ENCODE results near the gene NETO2. TPM values are rescaled to one million over a fixed set of nuclear protein-coding genes. Genes with fewer than 3 reads are reported as not detected.

Gene NETO2
- total and polyA plus RNA-seq, 10 of the 15 experiments (the other 5 are each of a cell fraction or from before 2014, with no cell fraction given) = 8.5 to 53.1 (median 27.0) TPM

GRCh38 chr16:47082099-47082865 lies 61.5 kb downstream of the NETO2 start:
- no peak overlapping the region for H3K4me3 ChIP-seq
- ChIA-PET RAD21 (ENCODE audit: unreplicated experiment) (interaction anchor here (0.9 to 1.2 kb wide), 3 partner anchors 8 to 45 kb away, joined by 3 to 4 read pairs (median 3); no protein-coding TSS in a partner anchor), SMC1A (ENCODE audit: uncharacterized antibody, unreplicated experiment) (interaction anchor here (0.7 to 1.6 kb wide), 6 partner anchors 8 to 297 kb away, joined by 3 to 7 read pairs (median 3); no protein-coding TSS in a partner anchor), POLR2A (interaction anchor here (0.6 kb wide), 1 partner anchor 31 kb away, joined by 5 read pairs; no protein-coding TSS in a partner anchor), CTCF (interaction anchor here (0.8 to 2.7 kb wide), 6 partner anchors 13 to 1082 kb away, joined by 3 to 13 read pairs (median 4); no protein-coding TSS in a partner anchor)
- no peak overlapping the region for H3K27ac ChIP-seq (ENCODE audit: control insufficient read depth, insufficient read depth)
- ATAC-seq = no peak
- H3K4me2 ChIP-seq (ENCODE audit: control insufficient read depth, insufficient read depth) = no peak overlapping the region
- H3K9ac ChIP-seq (ENCODE audit: control insufficient read depth, insufficient read depth, low read length) = no peak overlapping the region
- no peak for FAIRE-seq
- peaks cover 4 to 5% of the 10 kb centered on the region in 2 experiments; a peak in 3 of 4 replicates for H3K36me3 ChIP-seq (ENCODE audit: control insufficient read depth in 2 of 2, insufficient read depth in 2 of 2, low read length in 1 of 2)
- WGBS (ENCODE audit: insufficient coverage, insufficient replicate concordance, low lambda C conversion rate, missing lambda C conversion rate) = 95% methylated on average over 2 of the region's 2 CpGs
- intact Hi-C loops (cut with micrococcal nuclease; ENCODE audit: unreplicated experiment) (no loop called here), in situ Hi-C loops (cut with MboI) (no loop called here)
- no peaks in the 10 kb centered on the region for H3K4me1 ChIP-seq (ENCODE audit: control insufficient read depth, insufficient read depth, low read length)
- BruUV-seq (replicated peaks) = no TSS peak
- no peaks in the 10 kb centered on the region for H4K20me1 ChIP-seq (ENCODE audit: control insufficient read depth, insufficient read depth)
- H3K79me2 ChIP-seq (ENCODE audit: control insufficient read depth, insufficient read depth, low read length) = no peaks in the 10 kb centered on the region
- H3K27me3 ChIP-seq (replicated peaks in 1 of 2; ENCODE audit: control insufficient read depth in 2 of 2, insufficient read depth in 2 of 2, low read length in 1 of 2) = no peaks in the 10 kb centered on the region
- H3K9me3 ChIP-seq (replicated peaks; ENCODE audit: control insufficient read depth, insufficient read depth, low read length) = no peaks in the 10 kb centered on the region
- H2AFZ ChIP-seq (ENCODE audit: control insufficient read depth, low read depth, low read length) = no peak overlapping the region
- TF ChIP-seq KDM1A (IDR thresholded peaks at IDR 0.05; ENCODE audit: borderline replicate concordance) (no peak), SREBF1 (IDR thresholded peaks at IDR 0.05; ENCODE audit: low read length) (no peak)
- DNase-seq (ENCODE audit: low read depth, low spot score) = no peak

DNA sequence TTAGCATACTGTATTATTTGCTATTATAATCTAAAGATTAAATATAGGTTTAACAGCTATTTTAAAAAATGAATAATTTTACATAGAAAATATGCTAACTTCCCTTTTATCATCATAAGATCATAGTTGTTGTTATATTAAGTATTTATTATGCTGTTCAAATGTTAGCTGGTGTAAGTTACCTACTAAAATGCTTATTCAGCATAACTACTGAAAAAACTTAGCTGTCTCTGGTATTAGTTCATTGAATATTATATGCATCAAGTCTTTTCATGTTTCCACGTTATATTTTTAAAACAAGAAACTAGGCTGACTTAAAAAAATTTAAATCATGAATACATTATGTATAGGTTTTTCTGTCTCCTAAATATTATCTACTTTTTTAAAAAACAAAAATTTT lies 62.6 kb downstream of the NETO2 start:
- ATAC-seq (no peak), FAIRE-seq (no peak), DNase-seq (ENCODE audit: low read depth, low spot score) (no peak)
- Histone ChIP-seq H3K4me2 (ENCODE audit: control insufficient read depth, insufficient read depth) (no peak overlapping the region), H4K20me1 (ENCODE audit: control insufficient read depth, insufficient read depth) (no peaks in the 10 kb centered on the region), H3K27ac (ENCODE audit: control insufficient read depth, insufficient read depth) (no peak overlapping the region), H3K27me3 (replicated peaks in 1 of 2; ENCODE audit: control insufficient read depth in 2 of 2, insufficient read depth in 2 of 2, low read length in 1 of 2) (no peaks in the 10 kb centered on the region), H3K36me3 (ENCODE audit: control insufficient read depth in 2 of 2, insufficient read depth in 2 of 2, low read length in 1 of 2) (peaks cover 4 to 5% of the 10 kb centered on the region in 2 experiments; a peak in 3 of 4 replicates), H3K9me3 (replicated peaks; ENCODE audit: control insufficient read depth, insufficient read depth, low read length) (no peaks in the 10 kb centered on the region), H3K4me3 (no peak overlapping the region), H2AFZ (ENCODE audit: control insufficient read depth, low read depth, low read length) (no peak overlapping the region), H3K9ac (ENCODE audit: control insufficient read depth, insufficient read depth, low read length) (no peak overlapping the region), H3K79me2 (ENCODE audit: control insufficient read depth, insufficient read depth, low read length) (no peaks in the 10 kb centered on the region), H3K4me1 (ENCODE audit: control insufficient read depth, insufficient read depth, low read length) (no peaks in the 10 kb centered on the region)
- 0% methylated on average over 1 of the region's 1 CpG for WGBS (ENCODE audit: insufficient coverage, insufficient replicate concordance, low lambda C conversion rate, missing lambda C conversion rate)
- ChIA-PET POLR2A (no interaction called here), CTCF (interaction anchor here (1.2 to 2.7 kb wide), 4 partner anchors 12 to 60 kb away, joined by 3 to 13 read pairs (median 4); no protein-coding TSS in a partner anchor), RAD21 (ENCODE audit: unreplicated experiment) (interaction anchor here (1.1 to 1.2 kb wide), 2 partner anchors 12 to 43 kb away, joined by 4 read pairs; no protein-coding TSS in a partner anchor), SMC1A (ENCODE audit: uncharacterized antibody, unreplicated experiment) (interaction anchor here (1.6 kb wide), 1 partner anchor 43 kb away, joined by 7 read pairs; no protein-coding TSS in a partner anchor)
- intact Hi-C loops (cut with micrococcal nuclease; ENCODE audit: unreplicated experiment) (no loop called here), in situ Hi-C loops (cut with MboI) (no loop called here)
- BruUV-seq (replicated peaks) = no TSS peak
- TF ChIP-seq, protein P1, sequence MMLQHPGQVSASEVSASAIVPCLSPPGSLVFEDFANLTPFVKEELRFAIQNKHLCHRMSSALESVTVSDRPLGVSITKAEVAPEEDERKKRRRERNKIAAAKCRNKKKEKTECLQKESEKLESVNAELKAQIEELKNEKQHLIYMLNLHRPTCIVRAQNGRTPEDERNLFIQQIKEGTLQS (IDR thresholded peaks at IDR 0.05; ENCODE audit: borderline replicate concordance, extremely low read depth, low read depth, low read length) = no peak
- TF ChIP-seq TARDBP (IDR thresholded peaks at IDR 0.05; ENCODE audit: borderline replicate concordance) (no peak), PAX5 (IDR thresholded peaks at IDR 0.05; ENCODE audit: borderline replicate concordance, low read depth, low read length) (no peak), CEBPZ (IDR thresholded peaks at IDR 0.05; ENCODE audit: low read depth, low read length) (no peak), ZNF207 (IDR thresholded peaks at IDR 0.05; ENCODE audit: borderline replicate concordance) (no peak)
- TF ChIP-seq, protein P2, sequence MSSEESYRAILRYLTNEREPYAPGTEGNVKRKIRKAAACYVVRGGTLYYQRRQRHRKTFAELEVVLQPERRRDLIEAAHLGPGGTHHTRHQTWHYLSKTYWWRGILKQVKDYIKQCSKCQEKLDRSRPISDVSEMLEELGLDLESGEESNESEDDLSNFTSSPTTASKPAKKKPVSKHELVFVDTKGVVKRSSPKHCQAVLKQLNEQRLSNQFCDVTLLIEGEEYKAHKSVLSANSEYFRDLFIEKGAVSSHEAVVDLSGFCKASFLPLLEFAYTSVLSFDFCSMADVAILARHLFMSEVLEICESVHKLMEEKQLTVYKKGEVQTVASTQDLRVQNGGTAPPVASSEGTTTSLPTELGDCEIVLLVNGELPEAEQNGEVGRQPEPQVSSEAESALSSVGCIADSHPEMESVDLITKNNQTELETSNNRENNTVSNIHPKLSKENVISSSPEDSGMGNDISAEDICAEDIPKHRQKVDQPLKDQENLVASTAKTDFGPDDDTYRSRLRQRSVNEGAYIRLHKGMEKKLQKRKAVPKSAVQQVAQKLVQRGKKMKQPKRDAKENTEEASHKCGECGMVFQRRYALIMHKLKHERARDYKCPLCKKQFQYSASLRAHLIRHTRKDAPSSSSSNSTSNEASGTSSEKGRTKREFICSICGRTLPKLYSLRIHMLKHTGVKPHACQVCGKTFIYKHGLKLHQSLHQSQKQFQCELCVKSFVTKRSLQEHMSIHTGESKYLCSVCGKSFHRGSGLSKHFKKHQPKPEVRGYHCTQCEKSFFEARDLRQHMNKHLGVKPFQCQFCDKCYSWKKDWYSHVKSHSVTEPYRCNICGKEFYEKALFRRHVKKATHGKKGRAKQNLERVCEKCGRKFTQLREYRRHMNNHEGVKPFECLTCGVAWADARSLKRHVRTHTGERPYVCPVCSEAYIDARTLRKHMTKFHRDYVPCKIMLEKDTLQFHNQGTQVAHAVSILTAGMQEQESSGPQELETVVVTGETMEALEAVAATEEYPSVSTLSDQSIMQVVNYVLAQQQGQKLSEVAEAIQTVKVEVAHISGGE (CRISPR knock-in tag; IDR thresholded peaks at IDR 0.05) = no peak

Data from GM12878 (cell line).